ENCODE results near the gene NTN5.
"Not testable (repeated sequence)": the region's sequence is repeated elsewhere in the genome, so short reads cannot be mapped to it uniquely, and the experiment has no call there.

NTN5 gene

GRCh38 chr19:48639483-48640375, 33.1 kb downstream of the NTN5 start:
- no peak for DNase-seq

GRCh38 chr19:48638831-48639381, 33.9 kb downstream of the NTN5 start:
- no peak for DNase-seq

GRCh38 chr19:48637948-48638830, 34.6 kb downstream of the NTN5 start:
- DNase-seq, result peak; percentile 80

GRCh38 chr19:48637449-48637947, 35.3 kb downstream of the NTN5 start:
- peak; percentile 100 for DNase-seq

GRCh38 chr19:48636859-48637448, 35.9 kb downstream of the NTN5 start, which contains the start of gene DBP:
Gene DBP (minus strand): TSS chr19:48637379. CDS start chr19:48636994, 385 bp downstream.
- peak; percentile 26 for DNase-seq

GRCh38 chr19:48635966-48636858, 36.6 kb downstream of the NTN5 start:
- DNase-seq, result peak; percentile 29

GRCh38 chr19:48635263-48635965, 37.4 kb downstream of the NTN5 start:
- peak; percentile 71 for DNase-seq

GRCh38 chr19:48634424-48635262, 38.2 kb downstream of the NTN5 start:
- peak; percentile 89 for DNase-seq

- DNase-seq, result no peak
Measured at GRCh38 chr19:48634036-48634342, 38.8 kb downstream of the NTN5 start.

GRCh38 chr19:48633148-48634035, 39.4 kb downstream of the NTN5 start:
- DNase-seq, result no peak

GRCh38 chr19:48632692-48633147, 40.1 kb downstream of the NTN5 start:
- DNase-seq, result no peak

GRCh38 chr19:48632286-48632685, 40.5 kb downstream of the NTN5 start:
- not testable (repeated sequence) for DNase-seq

- DNase-seq, result no peak
Measured at GRCh38 chr19:48631225-48631624, 41.6 kb downstream of the NTN5 start.

- DNase-seq, result no peak
Measured at GRCh38 chr19:48630296-48631063, 42.3 kb downstream of the NTN5 start.

- no peak for DNase-seq
Measured at GRCh38 chr19:48629599-48630295, 43.1 kb downstream of the NTN5 start.

GRCh38 chr19:48629297-48629598, 43.6 kb downstream of the NTN5 start:
- no peak for DNase-seq

GRCh38 chr19:48628486-48629296, 44.1 kb downstream of the NTN5 start:
- no peak for DNase-seq

Data from activated CD4-positive, alpha-beta T cell treated with anti-CD3 and anti-CD28 coated beads, Interleukin-2, amount 50 U/mL, for 1 hour (primary cell).